AG08396 (cell line): ENCODE measurements around the gene HIVEP3.

Source experiments
- DNase-seq: peaks from one replicate; pipeline ENCODE4 v3.0.0; 2012; ENCODE audit warnings: low spot score, mixed read lengths

Gene HIVEP3

GRCh38 chr1:41582004-41582325 lies 336.8 kb downstream of the HIVEP3 start:
- DNase-seq = no peak

- no peak for DNase-seq
Observed at GRCh38 chr1:41581216-41582003, 337.3 kb downstream of the HIVEP3 start.

GRCh38 chr1:41580520-41581172 lies 338.1 kb downstream of the HIVEP3 start:
- DNase-seq = no peak

- no peak for DNase-seq
Observed at GRCh38 chr1:41580021-41580420, 338.7 kb downstream of the HIVEP3 start.

GRCh38 chr1:41578712-41579335 lies 339.9 kb downstream of the HIVEP3 start:
- DNase-seq = peak; percentile 39

- DNase-seq = no peak
Observed at GRCh38 chr1:41576620-41577019, 342.1 kb downstream of the HIVEP3 start.

- DNase-seq = no peak
Observed at GRCh38 chr1:41576206-41576605, 342.5 kb downstream of the HIVEP3 start.

- DNase-seq = no peak
Observed at GRCh38 chr1:41574842-41575241, 343.9 kb downstream of the HIVEP3 start.

GRCh38 chr1:41573785-41574713 lies 344.7 kb downstream of the HIVEP3 start:
- peak; percentile 87 for DNase-seq

GRCh38 chr1:41573194-41573593 lies 345.5 kb downstream of the HIVEP3 start:
- DNase-seq = no peak

GRCh38 chr1:41572224-41572623 lies 346.5 kb downstream of the HIVEP3 start:
- no peak for DNase-seq

GRCh38 chr1:41571041-41571440 lies 347.7 kb downstream of the HIVEP3 start:
- no peak for DNase-seq

- no peak for DNase-seq
Observed at GRCh38 chr1:41568204-41568603, 350.5 kb downstream of the HIVEP3 start.

- DNase-seq = no peak
Observed at GRCh38 chr1:41566969-41567368, 351.8 kb downstream of the HIVEP3 start.

GRCh38 chr1:41566274-41566885 lies 352.3 kb downstream of the HIVEP3 start:
- no peak for DNase-seq

GRCh38 chr1:41564741-41565475 lies 353.8 kb downstream of the HIVEP3 start:
- DNase-seq = no peak

GRCh38 chr1:41562328-41562727 lies 356.4 kb downstream of the HIVEP3 start:
- no peak for DNase-seq

- no peak for DNase-seq
Observed at GRCh38 chr1:41560931-41561330, 357.8 kb downstream of the HIVEP3 start.

GRCh38 chr1:41560496-41560895 lies 358.2 kb downstream of the HIVEP3 start:
- DNase-seq = no peak

- DNase-seq = no peak
Observed at GRCh38 chr1:41559331-41559730, 359.4 kb downstream of the HIVEP3 start.

GRCh38 chr1:41558761-41559171 lies 360.0 kb downstream of the HIVEP3 start:
- DNase-seq = no peak
